Thyroid gland (tissue), 4 donors: Measurements from ENCODE around the gene BTNL2.

ENCODE experiments used
- CTCF ChIP-seq, 6 experiments: fragments of 200-600 bp in 3 of 6; fragments of 450-650 bp in 3 of 6; sonication (generic) in 3 of 6; IDR thresholded peaks; one replicate each; pipeline ENCODE4 v1.5.1; 2016 to 2019; ENCODE audit warnings: antibody characterized with exemption in 6 of 6, mild to moderate bottlenecking in 2 of 6, inconsistent platforms in 1 of 6, moderate library complexity in 1 of 6
- POLR2A ChIP-seq, 2 donors: fragments of 450-650 bp; IDR thresholded peaks; one replicate each; pipeline ENCODE4 v1.6.1; 2017; ENCODE audit warnings: antibody characterized with exemption in 2 of 2, mild to moderate bottlenecking in 2 of 2, moderate library complexity in 1 of 2

DNA sequence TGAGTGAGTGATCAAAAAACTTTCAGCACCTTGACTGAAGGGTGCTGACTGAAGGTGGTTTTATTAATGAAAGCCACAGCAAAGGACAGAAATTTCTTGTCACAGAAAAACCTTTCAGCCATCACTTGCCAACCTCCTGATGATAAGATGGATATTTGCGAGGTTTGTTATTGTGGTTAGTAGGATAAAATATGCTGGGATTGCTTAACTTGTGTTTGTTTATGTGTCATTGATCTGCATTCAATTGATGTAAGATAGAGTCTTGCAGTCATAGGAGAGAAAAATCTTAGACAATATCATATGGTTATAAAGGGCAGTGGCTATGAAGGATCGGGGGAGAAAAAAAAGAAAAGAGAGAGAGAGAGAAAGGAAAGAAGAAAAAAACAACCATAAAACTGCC is 36.5 kb downstream of the BTNL2 start:
- no peak for TF ChIP-seq CTCF (IDR thresholded peaks at IDR 0.05)
- no peak for TF ChIP-seq POLR2A (IDR thresholded peaks at IDR 0.05)
